Neutrophil (primary cell): ENCODE measurements around the gene SMYD2.

ENCODE experiments used
- H3K27ac ChIP-seq: fragments of 200-600 bp; sonication (generic); 2 replicates; pipeline ENCODE4 v1.5.1; 2016; ENCODE audit warnings: mild to moderate bottlenecking, moderate library complexity
- H3K27me3 ChIP-seq: fragments of 200-600 bp; sonication (generic); 2 replicates; pipeline ENCODE4 v1.6.0; 2016; ENCODE audit warnings: mild to moderate bottlenecking
- H3K36me3 ChIP-seq: fragments of 200-600 bp; sonication (generic); 2 replicates; pipeline ENCODE4 v1.5.1; 2017
- H3K4me1 ChIP-seq, 2 experiments: fragments of 200-600 bp in 1 of 2; sonication (generic) in 1 of 2; 1 replicate in 1 of 2; 2 replicates in 1 of 2; pipeline versions ENCODE4 v1.5.1 to v1.6.1; 2013 to 2016; ENCODE audit warnings: low read depth in 1 of 2, low read length in 1 of 2, mild to moderate bottlenecking in 1 of 2, moderate library complexity in 1 of 2; ENCODE audit not compliant: control insufficient read depth in 1 of 2, insufficient read depth in 1 of 2
- H3K4me3 ChIP-seq, 2 experiments: fragments of 200-600 bp in 1 of 2; sonication (generic) in 1 of 2; 1 replicate in 1 of 2; 2 replicates in 1 of 2; pipeline ENCODE4 v1.5.1; 2013 to 2016; ENCODE audit warnings: low read depth in 1 of 2, low read length in 1 of 2, mild to moderate bottlenecking in 1 of 2, moderate library complexity in 1 of 2
- H3K9me3 ChIP-seq: fragments of 200-600 bp; sonication (generic); 2 replicates; pipeline ENCODE4 v1.5.1; 2016
- CTCF ChIP-seq: fragments of 200-600 bp; sonication (generic); IDR thresholded peaks from 2 replicates; pipeline ENCODE4 v1.5.1; 2016; ENCODE audit warnings: antibody characterized with exemption

SMYD2 gene

GRCh38 chr1:214342525-214342924 is 61.6 kb downstream of the SMYD2 start:
- H3K27ac ChIP-seq = no peak overlapping the region
- no peaks in the 10 kb centered on the region for H3K9me3 ChIP-seq
- no peak for TF ChIP-seq CTCF
- H3K36me3 ChIP-seq = no peaks in the 10 kb centered on the region
- H3K27me3 ChIP-seq = no peaks in the 10 kb centered on the region
- no peak overlapping the region for H3K4me3 ChIP-seq
- H3K4me1 ChIP-seq = no peaks in the 10 kb centered on the region

- Histone ChIP-seq H3K27ac (no peak overlapping the region), H3K9me3 (no peaks in the 10 kb centered on the region), H3K4me3 (no peak overlapping the region), H3K36me3 (no peaks in the 10 kb centered on the region), H3K4me1 (no peaks in the 10 kb centered on the region), H3K27me3 (no peaks in the 10 kb centered on the region)
- TF ChIP-seq CTCF = no peak
Observed at GRCh38 chr1:214344897-214345296, 63.9 kb downstream of the SMYD2 start.

GRCh38 chr1:214349008-214349407 is 68.0 kb downstream of the SMYD2 start:
- H3K36me3 ChIP-seq = no peaks in the 10 kb centered on the region
- no peak overlapping the region for H3K4me3 ChIP-seq
- no peaks in the 10 kb centered on the region for H3K9me3 ChIP-seq
- no peak overlapping the region for H3K27ac ChIP-seq
- no peaks in the 10 kb centered on the region for H3K27me3 ChIP-seq
- TF ChIP-seq CTCF = no peak
- H3K4me1 ChIP-seq = no peaks in the 10 kb centered on the region

- Histone ChIP-seq H3K36me3 (no peaks in the 10 kb centered on the region), H3K4me3 (no peak overlapping the region), H3K27ac (no peak overlapping the region), H3K9me3 (no peaks in the 10 kb centered on the region), H3K27me3 (no peaks in the 10 kb centered on the region), H3K4me1 (no peaks in the 10 kb centered on the region)
- no peak for TF ChIP-seq CTCF
Observed at GRCh38 chr1:214349781-214350180, 68.8 kb downstream of the SMYD2 start.

- Histone ChIP-seq H3K27ac (no peak overlapping the region), H3K36me3 (no peaks in the 10 kb centered on the region), H3K4me3 (no peak overlapping the region), H3K9me3 (no peaks in the 10 kb centered on the region), H3K27me3 (no peaks in the 10 kb centered on the region), H3K4me1 (no peaks in the 10 kb centered on the region)
- no peak for TF ChIP-seq CTCF
Observed at GRCh38 chr1:214351551-214352277, 70.8 kb downstream of the SMYD2 start.
